IPS DF 6.9 (cell line): Measurements from ENCODE around the gene GAL3ST3.
"Not testable (repeated sequence)": the region's sequence is repeated elsewhere in the genome, so short reads cannot be mapped to it uniquely, and the experiment has no call there.

Source experiments
- DNase-seq: peaks from one replicate; pipeline ENCODE4 v3.0.0-alpha.2; 2013; ENCODE audit warnings: low read depth, low spot score
- H3K27ac ChIP-seq: one replicate; pipeline ENCODE4 v1.5.1; 2013; ENCODE audit warnings: low read length, control low read depth
- H3K27me3 ChIP-seq: 2 replicates; pipeline ENCODE4 v1.6.1; 2013; ENCODE audit warnings: mild to moderate bottlenecking, low read length; ENCODE audit not compliant: control insufficient read depth, insufficient read depth
- H3K36me3 ChIP-seq: 2 replicates; pipeline ENCODE4 v1.6.1; 2013; ENCODE audit warnings: low read length; ENCODE audit not compliant: control insufficient read depth, insufficient read depth
- H3K4me1 ChIP-seq: 2 replicates; pipeline ENCODE4 v1.6.1; 2013; ENCODE audit warnings: low read length; ENCODE audit not compliant: control insufficient read depth, insufficient read depth
- H3K4me3 ChIP-seq: 2 replicates; pipeline ENCODE4 v1.5.1; 2013; ENCODE audit warnings: mild to moderate bottlenecking, low read length
- H3K9me3 ChIP-seq: 2 replicates; pipeline ENCODE4 v1.6.1; 2013; ENCODE audit warnings: low read length, inconsistent platforms; ENCODE audit not compliant: control insufficient read depth, insufficient read depth
- WGBS: extraction: QIAGEN DNeasy Blood & Tissue Kit; methylation state at CpG from one replicate; pipeline ENCODE4 v1.1.7; 2013; ENCODE audit warnings: mixed read lengths, missing lambda C conversion rate; ENCODE audit not compliant: insufficient read length, insufficient coverage; 5-methylcytosine and 5-hydroxymethylcytosine counted together

The GAL3ST3 gene, protein sequence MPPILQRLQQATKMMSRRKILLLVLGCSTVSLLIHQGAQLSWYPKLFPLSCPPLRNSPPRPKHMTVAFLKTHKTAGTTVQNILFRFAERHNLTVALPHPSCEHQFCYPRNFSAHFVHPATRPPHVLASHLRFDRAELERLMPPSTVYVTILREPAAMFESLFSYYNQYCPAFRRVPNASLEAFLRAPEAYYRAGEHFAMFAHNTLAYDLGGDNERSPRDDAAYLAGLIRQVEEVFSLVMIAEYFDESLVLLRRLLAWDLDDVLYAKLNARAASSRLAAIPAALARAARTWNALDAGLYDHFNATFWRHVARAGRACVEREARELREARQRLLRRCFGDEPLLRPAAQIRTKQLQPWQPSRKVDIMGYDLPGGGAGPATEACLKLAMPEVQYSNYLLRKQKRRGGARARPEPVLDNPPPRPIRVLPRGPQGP

DNA sequence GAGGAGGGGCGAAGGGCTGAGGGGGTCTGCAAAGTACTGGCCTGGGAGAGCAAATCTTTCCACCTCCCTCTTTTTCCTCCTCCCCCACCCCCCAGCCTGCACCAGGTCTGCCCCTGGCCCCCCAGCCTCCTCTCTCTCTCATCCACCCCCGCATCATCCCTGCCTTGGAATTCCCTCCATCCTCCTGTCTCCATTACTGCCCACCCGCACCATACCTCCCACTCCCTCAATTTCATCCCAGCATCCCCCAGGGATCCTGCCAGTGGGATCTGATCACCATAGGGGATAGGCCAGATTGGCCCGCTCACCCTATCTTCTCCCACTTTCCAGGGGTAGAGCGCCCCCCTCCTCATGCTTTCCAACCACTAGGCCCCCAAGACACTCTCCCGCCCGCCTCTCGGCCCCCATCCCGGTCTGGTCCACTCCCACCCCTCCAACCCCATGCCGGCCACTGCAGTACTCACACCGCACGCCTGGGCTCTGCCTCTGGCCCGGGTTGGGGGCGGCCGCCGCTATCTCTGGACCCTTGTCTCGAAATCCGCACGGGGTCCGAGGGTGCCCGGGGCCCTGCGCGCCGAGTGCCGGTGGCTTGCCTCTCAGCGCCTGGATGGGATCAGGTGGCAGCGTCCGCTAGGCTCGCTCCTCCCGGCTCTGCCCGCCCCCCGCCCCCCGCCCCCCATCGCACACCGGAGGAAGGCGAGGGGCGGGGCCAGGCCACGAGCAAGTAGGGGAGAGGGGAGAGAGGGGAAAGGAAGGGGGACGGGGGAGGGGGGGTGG is at the start of gene GAL3ST3:
Gene GAL3ST3, minus strand, starts transcription at position 615 of the 777 bp plus-strand sequence. CDS start 3,746 bp downstream, outside the sequence.
- DNase-seq = no peak
- Histone ChIP-seq H3K27me3 (no peaks in the 10 kb centered on the region), H3K4me1 (peaks cover 13% of the 10 kb centered on the region; the same call in 1 of the 2 replicates), H3K4me3 (peak within 1 kb of the TSS; percentile 47), H3K36me3 (no peaks in the 10 kb centered on the region), H3K27ac (no peak within 1 kb of the TSS), H3K9me3 (no peaks in the 10 kb centered on the region)
- no CpG with 5 or more reads among the region's 39 CpGs for WGBS

DNA sequence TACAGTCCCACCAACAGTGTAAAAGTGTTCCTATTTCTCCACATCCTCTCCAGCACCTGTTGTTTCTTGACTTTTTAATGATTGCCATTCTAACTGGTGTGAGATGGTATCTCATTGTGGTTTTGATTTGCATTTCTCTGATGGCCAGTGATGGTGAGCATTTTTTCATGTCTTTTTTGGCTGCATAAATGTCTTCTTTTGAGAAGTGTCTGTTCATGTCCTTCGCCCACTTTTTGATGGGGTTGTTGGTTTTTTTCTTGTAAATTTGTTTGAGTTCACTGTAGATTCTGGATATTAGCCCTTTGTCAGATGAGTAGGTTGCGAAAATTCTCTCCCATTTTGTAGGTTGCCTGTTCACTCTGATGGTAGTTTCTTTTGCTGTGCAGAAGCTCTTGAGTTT is 43.2 kb upstream of the GAL3ST3 start:
- H3K27me3 ChIP-seq, DNase-seq, H3K4me3 ChIP-seq, H3K36me3 ChIP-seq, H3K9me3 ChIP-seq, H3K4me1 ChIP-seq, H3K27ac ChIP-seq: not testable (repeated sequence)
- no CpG with 5 or more reads among the region's 2 CpGs for WGBS

DNA sequence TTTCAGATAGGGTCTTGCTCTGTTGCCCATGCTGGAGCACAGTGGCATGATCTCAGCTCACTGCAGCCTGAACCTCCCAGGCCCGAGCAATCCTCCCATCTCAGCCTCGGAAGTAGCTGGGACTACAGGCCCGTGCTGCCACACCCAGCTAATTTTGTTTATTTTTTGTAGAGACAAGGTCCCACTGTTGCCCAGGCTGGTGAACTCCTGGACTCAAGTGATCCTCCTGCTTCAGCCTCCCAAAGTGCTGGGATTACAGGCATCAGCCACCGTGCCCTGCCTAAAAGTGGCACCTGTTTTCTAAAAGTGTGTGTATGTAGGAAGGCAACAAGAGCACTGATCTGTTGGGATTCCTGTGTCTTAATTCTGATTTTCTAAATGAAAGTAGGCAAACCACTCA is 41.3 kb upstream of the GAL3ST3 start:
- Histone ChIP-seq H3K4me1 (no peaks in the 10 kb centered on the region), H3K27ac (no peak overlapping the region), H3K36me3 (no peaks in the 10 kb centered on the region), H3K27me3 (no peaks in the 10 kb centered on the region), H3K4me3 (no peak overlapping the region), H3K9me3 (no peaks in the 10 kb centered on the region)
- DNase-seq = no peak
- WGBS = no CpG with 5 or more reads among the region's 4 CpGs

DNA sequence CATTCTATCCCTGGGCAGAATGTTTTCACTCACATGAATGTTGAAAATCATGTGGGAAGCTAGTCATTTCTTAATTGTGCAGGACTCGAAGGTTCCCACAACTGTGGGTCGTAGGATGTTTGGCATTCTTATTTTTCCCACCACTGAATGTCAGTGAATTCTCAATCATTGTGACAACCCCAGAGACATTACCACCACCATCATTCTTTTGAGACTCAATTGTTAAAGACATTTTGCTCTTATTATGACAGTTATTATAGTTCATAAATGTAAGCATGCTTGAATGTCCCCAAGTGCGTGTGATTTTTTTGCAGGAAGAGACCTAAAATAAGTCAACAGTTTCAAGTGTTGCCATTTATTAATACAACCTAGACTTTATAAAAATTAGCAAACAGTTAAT is 40.1 kb upstream of the GAL3ST3 start:
- Histone ChIP-seq H3K27ac (no peak overlapping the region), H3K4me3 (no peak overlapping the region), H3K27me3 (no peaks in the 10 kb centered on the region), H3K4me1 (no peaks in the 10 kb centered on the region), H3K9me3 (no peaks in the 10 kb centered on the region), H3K36me3 (no peaks in the 10 kb centered on the region)
- DNase-seq = no peak
- no CpG with 5 or more reads among the region's 3 CpGs for WGBS

DNA sequence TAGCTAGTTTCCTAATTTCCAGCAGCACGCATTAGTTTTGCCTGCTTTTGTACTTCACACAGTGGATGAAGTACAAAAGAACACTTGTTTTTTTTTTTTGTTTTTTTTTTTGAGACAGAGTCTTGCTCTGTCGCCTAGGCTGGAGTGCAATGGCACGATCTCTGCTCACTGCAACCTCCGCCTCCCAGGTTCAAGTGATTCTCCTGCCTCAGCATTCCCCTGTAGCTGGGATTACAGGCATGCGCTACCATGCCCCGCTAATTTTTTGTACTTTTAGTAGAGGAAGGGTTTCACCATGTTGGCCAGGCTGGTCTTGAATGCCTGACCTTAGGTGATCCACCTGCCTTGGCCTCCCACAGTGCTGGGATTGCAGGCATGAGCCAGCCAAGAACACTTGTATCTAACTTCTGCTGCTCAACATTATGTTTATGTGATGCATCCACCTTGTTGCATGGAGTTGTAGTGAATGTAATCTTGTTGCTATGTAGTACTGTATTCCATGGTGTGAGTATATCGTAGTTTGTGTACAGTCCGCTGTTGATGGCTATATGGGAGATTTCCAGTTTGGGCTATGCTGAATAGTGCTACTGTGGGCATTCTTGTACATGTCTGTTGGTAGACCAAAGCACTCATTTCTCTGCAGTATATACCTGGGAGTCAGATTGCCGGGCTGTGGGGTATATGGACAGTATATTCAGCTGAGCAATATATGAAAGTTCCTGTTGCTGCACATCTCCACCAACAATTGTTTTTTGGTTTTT is 38.4 kb upstream of the GAL3ST3 start:
- no peaks in the 10 kb centered on the region for H3K4me1 ChIP-seq
- H3K36me3 ChIP-seq = no peaks in the 10 kb centered on the region
- H3K9me3 ChIP-seq = no peaks in the 10 kb centered on the region
- no peak overlapping the region for H3K27ac ChIP-seq
- H3K27me3 ChIP-seq = no peaks in the 10 kb centered on the region
- no peak overlapping the region for H3K4me3 ChIP-seq
- DNase-seq = no peak
- no CpG with 5 or more reads among the region's 9 CpGs for WGBS

DNA sequence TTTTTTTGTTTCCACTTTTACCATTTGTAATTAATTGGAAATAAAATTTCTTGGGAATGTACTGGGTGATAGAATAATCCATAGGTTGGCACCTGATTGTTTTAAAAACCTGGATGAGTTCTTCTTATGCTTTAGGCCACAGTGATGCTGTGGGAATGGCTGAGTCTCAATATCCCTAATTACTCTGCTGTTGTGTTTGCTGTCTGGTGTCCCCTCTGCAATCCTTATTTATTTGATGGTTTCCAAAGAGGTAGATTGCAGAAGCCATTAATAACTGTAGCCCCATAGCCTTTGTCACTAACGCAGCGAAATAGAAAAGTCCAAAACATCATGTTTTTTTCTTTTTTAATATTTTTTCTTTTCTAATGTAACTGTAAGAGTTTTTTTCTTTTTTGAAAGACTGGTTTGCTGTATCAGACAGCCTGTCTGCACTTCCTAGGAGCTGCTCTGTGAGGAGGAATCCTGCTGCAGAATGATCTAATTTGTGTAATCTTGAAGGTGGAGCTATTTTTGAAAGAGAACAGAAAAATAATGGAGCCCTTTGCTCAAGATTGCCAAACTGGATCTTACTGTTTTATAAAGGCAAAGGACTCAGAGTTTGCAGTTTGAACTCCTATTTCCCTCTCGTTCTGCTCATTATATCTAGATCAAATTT is 36.0 kb upstream of the GAL3ST3 start:
- no peak overlapping the region for H3K27ac ChIP-seq
- H3K27me3 ChIP-seq = no peaks in the 10 kb centered on the region
- H3K4me3 ChIP-seq = no peak overlapping the region
- DNase-seq = no peak
- no peaks in the 10 kb centered on the region for H3K36me3 ChIP-seq
- H3K9me3 ChIP-seq = no peaks in the 10 kb centered on the region
- WGBS = no CpG with 5 or more reads among the region's 3 CpGs
- no peaks in the 10 kb centered on the region for H3K4me1 ChIP-seq

DNA sequence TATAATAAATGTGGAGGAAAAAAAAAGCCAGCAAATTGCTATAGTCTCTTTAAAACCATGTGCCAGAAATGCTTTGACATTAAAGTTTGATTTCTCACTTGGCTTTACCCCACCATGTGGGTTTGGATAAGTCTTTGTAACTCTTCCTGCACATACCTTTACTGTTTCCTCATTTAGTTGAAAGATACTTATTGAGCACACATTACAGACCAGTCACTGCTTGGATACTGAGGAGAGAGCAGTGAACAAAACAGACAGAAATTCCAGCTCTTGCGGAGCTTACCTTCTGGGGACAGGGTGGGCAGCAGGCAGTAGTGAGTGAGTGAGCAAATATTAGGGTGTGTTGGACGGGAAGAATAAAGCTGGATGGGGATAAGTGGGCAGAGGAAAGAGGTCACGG is 34.8 kb upstream of the GAL3ST3 start:
- Histone ChIP-seq H3K9me3 (no peaks in the 10 kb centered on the region), H3K4me3 (no peak overlapping the region), H3K27ac (no peak overlapping the region), H3K27me3 (no peaks in the 10 kb centered on the region), H3K4me1 (no peaks in the 10 kb centered on the region), H3K36me3 (no peaks in the 10 kb centered on the region)
- 100% methylated on average over 2 of the region's 3 CpGs for WGBS
- DNase-seq = no peak

DNA sequence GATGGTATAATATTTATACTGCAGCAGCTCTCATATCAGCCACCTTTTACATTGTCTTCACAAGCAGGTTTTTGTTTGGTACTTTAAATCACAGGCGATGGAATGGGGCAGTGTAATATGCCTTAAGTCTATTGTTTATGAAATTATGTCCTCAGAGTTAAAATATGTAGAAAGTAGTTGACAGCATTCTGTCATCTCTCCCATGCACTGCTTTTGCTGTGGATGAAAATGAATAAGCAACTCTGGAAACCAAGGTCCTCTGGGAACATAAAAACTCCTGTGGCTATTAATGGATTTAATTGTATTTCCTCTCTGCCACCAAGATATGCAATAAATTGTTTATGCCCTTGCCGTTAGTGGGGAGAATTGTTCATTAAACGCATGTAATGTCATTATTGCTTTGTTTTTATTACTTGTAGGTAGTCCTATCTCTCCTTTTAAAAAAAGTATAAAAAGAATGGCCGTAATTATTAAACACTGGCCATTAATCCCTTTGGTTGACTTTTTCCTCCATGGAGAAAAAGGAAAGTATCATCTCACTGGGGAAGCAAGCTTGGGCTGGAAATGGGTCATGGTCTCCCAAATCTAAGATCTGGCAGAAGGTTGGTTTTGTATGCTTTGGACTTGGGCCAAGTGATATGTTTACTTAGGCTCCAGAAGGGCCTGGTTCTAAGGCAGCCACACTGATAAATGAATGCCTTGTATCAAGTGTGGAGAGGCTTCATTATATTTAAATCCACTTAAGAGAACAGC is 34.2 kb upstream of the GAL3ST3 start:
- H3K36me3 ChIP-seq = no peaks in the 10 kb centered on the region
- H3K4me3 ChIP-seq = no peak overlapping the region
- H3K27ac ChIP-seq = no peak overlapping the region
- no CpG with 5 or more reads among the region's 4 CpGs for WGBS
- no peaks in the 10 kb centered on the region for H3K9me3 ChIP-seq
- no peaks in the 10 kb centered on the region for H3K4me1 ChIP-seq
- DNase-seq = no peak
- H3K27me3 ChIP-seq = no peaks in the 10 kb centered on the region

DNA sequence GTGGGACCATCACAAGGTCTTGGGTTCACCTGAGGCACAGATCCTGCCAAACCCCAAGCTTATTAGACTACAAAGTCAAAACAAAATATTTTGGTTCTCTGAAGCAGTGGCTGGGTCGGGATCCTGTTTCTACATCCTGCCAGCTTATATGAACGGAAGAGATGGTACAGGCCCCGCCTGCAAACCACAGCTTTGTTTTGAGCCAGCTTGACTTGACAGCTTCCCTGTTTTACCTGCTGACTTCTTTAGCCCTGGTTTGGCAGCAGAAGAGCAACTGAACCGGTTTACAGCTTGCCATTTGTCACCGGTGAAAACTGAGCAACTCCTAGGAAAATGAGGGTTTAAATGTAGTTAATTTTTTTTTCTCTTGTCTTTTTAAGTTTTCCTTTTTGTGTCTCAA is 32.5 kb upstream of the GAL3ST3 start:
- no CpG with 5 or more reads among the region's 5 CpGs for WGBS
- Histone ChIP-seq H3K9me3 (no peaks in the 10 kb centered on the region), H3K27ac (no peak overlapping the region), H3K4me1 (no peaks in the 10 kb centered on the region), H3K36me3 (no peaks in the 10 kb centered on the region), H3K4me3 (no peak overlapping the region), H3K27me3 (no peaks in the 10 kb centered on the region)
- no peak for DNase-seq
